HepG2 (cell line): ENCODE measurements around the gene CIAPIN1. TPM values are rescaled to one million over a fixed set of nuclear protein-coding genes. Genes with fewer than 3 reads are reported as not detected.

Source experiments
- ATAC-seq: fragments of 200-7000 bp; cut with Tn5 transposase; 3 replicates; pipeline ENCODE4 v1.9.1; 2020; ENCODE audit warnings: mild to moderate bottlenecking, moderate library complexity
- BruUV-seq: library from RNA; stranded (reverse); fragments of 400-500 nt; replicated peaks from 2 replicates; lab custom pipeline; 2021; lab: Mats Ljungman, UMichigan
- CTCF ChIA-PET: fragments of 300-600 bp; formaldehyde crosslinking; extraction: SDS; loops from one replicate; lab custom pipeline; 2021; ENCODE audit warnings: low total read pairs, inconsistent platforms, low intra/inter-chr PET ratio; lab: Yijun Ruan, JAX
- POLR2A ChIA-PET: fragments of 350-600 bp; sonication (Branson Sonifier 250); formaldehyde crosslinking; loops from one replicate; lab custom pipeline; 2020; ENCODE audit warnings: antibody characterized with exemption, inconsistent platforms; lab: Yijun Ruan, JAX
- DNase-seq: peaks from one replicate; pipeline ENCODE4 v3.0.0-alpha.2; 2015; ENCODE audit warnings: low spot score
- FAIRE-seq: peaks from 3 replicates; lab custom pipeline; 2011; peaks lifted over from hg19 to GRCh38; lab: Jason Lieb, UNC
- H2AFZ ChIP-seq: one replicate; pipeline ENCODE4 v1.6.1; 2011; ENCODE audit warnings: low read length, inconsistent platforms
- H3K27ac ChIP-seq: fragments of 300-600 bp; 3 replicates; pipeline ENCODE4 v1.8.0; 2011; ENCODE audit warnings: mixed run types, mild to moderate bottlenecking, mixed read lengths, low read length, inconsistent platforms; ENCODE audit not compliant: insufficient read depth; ENCODE audit errors: extremely low read length
- H3K27me3 ChIP-seq, 2 experiments: fragments of 200-600 bp in 1 of 2; 2 replicates in 1 of 2; 3 replicates in 1 of 2; pipeline versions ENCODE4 v1.6.0 to v1.8.0; 2011; ENCODE audit warnings: low read length in 2 of 2, mild to moderate bottlenecking in 2 of 2, moderate library complexity in 2 of 2, inconsistent platforms in 1 of 2; ENCODE audit not compliant: insufficient read depth in 2 of 2, control insufficient read depth in 1 of 2
- H3K36me3 ChIP-seq, 2 experiments: fragments of 200-600 bp in 1 of 2; replicated peaks in 1 of 2; 2 replicates in 1 of 2; 3 replicates in 1 of 2; pipeline versions ENCODE4 v1.5.1 to v1.8.0; 2011; ENCODE audit warnings: low read length in 2 of 2, inconsistent platforms in 1 of 2; ENCODE audit not compliant: insufficient read depth in 2 of 2, control insufficient read depth in 1 of 2
- H3K4me1 ChIP-seq: 2 replicates; pipeline ENCODE4 v1.5.1; 2012; ENCODE audit warnings: low read length, inconsistent platforms; ENCODE audit not compliant: insufficient read depth
- H3K4me2 ChIP-seq: 2 replicates; pipeline ENCODE4 v1.6.0; 2011; ENCODE audit warnings: low read depth, low read length, inconsistent platforms
- H3K4me3 ChIP-seq, 3 experiments: fragments of 200-600 bp in 1 of 3; sonication (generic), shearing (Covaris generic) in 1 of 3; replicated peaks in 1 of 3; 2 replicates each; pipeline ENCODE4 v1.5.1; 2011 to 2016; ENCODE audit warnings: low read length in 3 of 3, inconsistent platforms in 2 of 3, low read depth in 2 of 3, mild to moderate bottlenecking in 2 of 3, control low read depth in 1 of 3, mixed read lengths in 1 of 3; ENCODE audit not compliant: insufficient read depth in 1 of 3
- H3K79me2 ChIP-seq: one replicate; pipeline ENCODE4 v1.6.1; 2011; ENCODE audit warnings: low read length, inconsistent platforms; ENCODE audit not compliant: insufficient read depth
- H3K9ac ChIP-seq: 2 replicates; pipeline ENCODE4 v1.6.0; 2011; ENCODE audit warnings: mild to moderate bottlenecking, low read depth, low read length, inconsistent platforms; ENCODE audit not compliant: insufficient read depth
- H3K9me3 ChIP-seq: 2 replicates; pipeline ENCODE4 v1.5.1; 2012; ENCODE audit warnings: mild to moderate bottlenecking, low read length
- H4K20me1 ChIP-seq: 2 replicates; pipeline ENCODE4 v1.6.0; 2011; ENCODE audit warnings: inconsistent platforms, mild to moderate bottlenecking, low read length, moderate library complexity; ENCODE audit not compliant: insufficient read depth
- AGO1 ChIP-seq: fragments of 200-400 bp; formaldehyde crosslinking; IDR thresholded peaks from 2 replicates; pipeline ENCODE4 v1.6.1; 2017; ENCODE audit warnings: mild to moderate bottlenecking, low read depth, low read length, moderate library complexity; ENCODE audit not compliant: poor library complexity, severe bottlenecking
- BCL3 ChIP-seq: sonication (generic); formaldehyde crosslinking; IDR thresholded peaks from 2 replicates; pipeline ENCODE4 v1.5.1; 2020; ENCODE audit warnings: mild to moderate bottlenecking, missing genetic modification reagents, moderate library complexity
- CHD4 ChIP-seq: fragments of 200-600 bp; sonication (generic); IDR thresholded peaks from 2 replicates; pipeline ENCODE4 v1.7.0; 2017; ENCODE audit warnings: mild to moderate bottlenecking, low read length, borderline replicate concordance
- DMTF1 ChIP-seq: sonication (generic); formaldehyde crosslinking; IDR thresholded peaks from 2 replicates; pipeline ENCODE4 v1.4.0; 2020; ENCODE audit warnings: mild to moderate bottlenecking, missing genetic modification reagents
- KDM5A ChIP-seq: fragments of 200-600 bp; sonication (generic); IDR thresholded peaks from 2 replicates; pipeline ENCODE4 v1.7.0; 2018; ENCODE audit warnings: antibody characterized with exemption, mild to moderate bottlenecking, low read length, borderline replicate concordance
- YEATS2 ChIP-seq: sonication (generic); formaldehyde crosslinking; IDR thresholded peaks from 2 replicates; pipeline ENCODE4 v1.4.0; 2020; ENCODE audit warnings: missing genetic modification reagents, borderline replicate concordance
- ZBTB38 ChIP-seq: sonication (generic); formaldehyde crosslinking; IDR thresholded peaks from 2 replicates; pipeline ENCODE4 v1.5.1; 2020; ENCODE audit warnings: mild to moderate bottlenecking, missing genetic modification reagents
- ZNF263 ChIP-seq: sonication (generic); formaldehyde crosslinking; IDR thresholded peaks from 2 replicates; pipeline ENCODE4 v1.4.0; 2020; ENCODE audit warnings: missing genetic modification reagents
- ZNF572 ChIP-seq: sonication (generic); formaldehyde crosslinking; IDR thresholded peaks from 2 replicates; pipeline ENCODE4 v1.5.1; 2020; ENCODE audit warnings: mild to moderate bottlenecking, missing genetic modification reagents
- ZNF619 ChIP-seq: sonication (generic); formaldehyde crosslinking; IDR thresholded peaks from 2 replicates; pipeline ENCODE4 v1.4.0; 2020; ENCODE audit warnings: mild to moderate bottlenecking, missing genetic modification reagents
- ZNF83 ChIP-seq: sonication (generic); formaldehyde crosslinking; IDR thresholded peaks from 2 replicates; pipeline ENCODE4 v1.4.0; 2020; ENCODE audit warnings: missing genetic modification reagents, mild to moderate bottlenecking, borderline replicate concordance
- ZNF839 ChIP-seq: sonication (generic); formaldehyde crosslinking; IDR thresholded peaks from 2 replicates; pipeline ENCODE4 v1.4.0; 2020; ENCODE audit warnings: missing genetic modification reagents, mild to moderate bottlenecking, borderline replicate concordance
- WGBS: methylation state at CpG from one replicate; pipeline ENCODE4 v1.1.6; 2017; ENCODE audit warnings: low lambda C conversion rate; 5-methylcytosine and 5-hydroxymethylcytosine counted together
- in situ Hi-C: cut with HindIII; loops from 2 replicates; pipeline ENCODE4 v1.10.0; 2017; ENCODE audit warnings: low pct_unique_long_range_greater_than_20kb; ENCODE audit not compliant: extremely low pct_ligation_motif_present
- intact Hi-C: fragments of 100-400 bp; cut with micrococcal nuclease; formaldehyde crosslinking; loops from one replicate; pipeline ENCODE4 v1.10.0; 2022; ENCODE audit not compliant: unreplicated experiment
- polyA plus RNA-seq, 8 experiments: library from polyadenylated mRNA; depleted of rRNA in 3 of 8; stranded (reverse) in 7 of 8; unstranded in 1 of 8; fragments of >200 nt; fragmentation: Illumina TruSeq in 4 of 8; extraction: Trizol in 4 of 8; gene quantifications; 2 replicates each; pipeline versions ENCODE4 v1.2.1 to v1.2.3, GENCODE V29; 2011 to 2016; ENCODE audit warnings: low read depth in 4 of 8, missing spikeins in 1 of 8, mixed read lengths in 1 of 8; ENCODE audit not compliant: insufficient read depth in 1 of 8
- total RNA-seq, 5 experiments: library from RNA; depleted of rRNA; stranded (reverse); fragments of >200 nt; fragmentation: Illumina TruSeq; extraction: Trizol; gene quantifications; 2 replicates each; pipeline ENCODE4 v1.2.3, GENCODE V29; 2016; ENCODE audit warnings: low read depth in 1 of 5
- TF ChIP-seq, protein P1 (sequence below): sonication (generic); formaldehyde crosslinking; IDR thresholded peaks from 2 replicates; pipeline ENCODE4 v1.5.0; 2020; ENCODE audit warnings: mild to moderate bottlenecking, missing genetic modification reagents
- TF ChIP-seq, protein P2 (sequence below): sonication (generic); formaldehyde crosslinking; IDR thresholded peaks from 2 replicates; pipeline ENCODE4 v1.5.0; 2020; ENCODE audit warnings: missing genetic modification reagents, mild to moderate bottlenecking, borderline replicate concordance

CIAPIN1 gene
- total and polyA plus RNA-seq, 2 of the 13 experiments (the other 11 are each of a cell fraction or from before 2014, with no cell fraction given) = 69.3 to 89.7 TPM

DNA sequence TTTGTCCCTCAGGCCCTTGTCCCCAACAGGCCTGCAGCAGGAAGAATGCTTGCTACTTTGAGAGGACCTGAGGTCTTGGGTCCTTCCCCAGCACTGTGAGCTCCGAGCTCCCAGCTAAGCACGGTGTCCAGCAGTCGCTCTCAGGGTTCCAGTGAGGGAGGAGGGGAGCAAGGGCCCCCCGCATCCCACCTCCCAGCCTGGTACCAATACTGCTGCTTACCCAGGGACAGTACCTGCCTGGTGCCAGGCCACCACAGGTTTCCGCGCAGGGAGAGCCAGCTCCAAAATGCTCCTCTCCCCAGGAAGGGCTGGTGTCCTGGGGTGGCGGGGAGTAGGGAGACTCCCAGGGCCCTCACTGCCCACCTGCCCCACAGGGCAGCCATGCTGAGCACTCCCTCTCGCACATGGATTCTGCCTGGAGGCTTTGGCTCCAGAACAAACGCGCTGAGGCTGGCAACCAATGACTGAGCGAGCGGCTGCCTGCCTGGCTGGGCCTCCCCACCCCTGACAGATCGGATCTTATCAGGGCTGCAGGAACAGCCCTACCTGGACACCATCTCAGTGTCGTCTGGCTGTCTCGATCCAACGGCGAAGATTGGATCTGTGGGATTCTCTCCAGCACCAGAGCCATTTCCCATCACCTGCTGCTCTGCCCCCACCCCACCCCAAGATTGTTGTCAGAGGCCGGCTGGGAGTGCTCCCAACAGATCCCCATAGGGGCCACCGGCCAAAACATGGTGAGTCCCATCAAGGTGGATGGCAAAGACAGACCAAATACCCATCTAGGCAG lies 36.7 kb upstream of the CIAPIN1 start:
- H3K27ac ChIP-seq = peak overlapping the region; percentile 69
- H3K36me3 ChIP-seq = no peaks in the 10 kb centered on the region
- ATAC-seq (no peak), FAIRE-seq (no peak), DNase-seq (no peak)
- WGBS = 79% methylated on average over 12 of the region's 19 CpGs
- peak overlapping the region in 2 of 3 experiments; percentile 1 to 49; a peak in 1 of 6 replicates for H3K4me3 ChIP-seq
- ChIA-PET CTCF (no interaction called here), POLR2A (interaction anchor here (0.5 to 5.6 kb wide), 14 partner anchors 11 to 140 kb away, joined by 3 to 147 read pairs (median 4); partner anchors contain the start of genes CIAPIN1, COQ9, CX3CL1 and POLR2C)
- intact Hi-C loops = no loop called here
- no peaks in the 10 kb centered on the region for H3K9me3 ChIP-seq
- H3K9ac ChIP-seq = peak overlapping the region; percentile 40
- peak overlapping the region; percentile 94 for H3K4me2 ChIP-seq
- in situ Hi-C loops = no loop called here
- BruUV-seq = no TSS peak
- peaks cover 0 to 6% of the 10 kb centered on the region in 2 experiments; a peak in 1 of 5 replicates for H3K27me3 ChIP-seq
- H3K79me2 ChIP-seq = peaks cover 36% of the 10 kb centered on the region
- peaks cover 84% of the 10 kb centered on the region for H3K4me1 ChIP-seq
- no peaks in the 10 kb centered on the region for H4K20me1 ChIP-seq
- no peak overlapping the region for H2AFZ ChIP-seq
- TF ChIP-seq KDM5A (no peak), ZNF83 (CRISPR knock-in tag) (0 out of 2 replicates have a peak, but pooled peaks have one; percentile 39), DMTF1 (no peak), ZNF263 (CRISPR knock-in tag) (peak; percentile 93), YEATS2 (0 out of 2 replicates have a peak, but pooled peaks have one; percentile 17), AGO1 (peak; percentile 29), BCL3 (0 out of 2 replicates have a peak, but pooled peaks have one; percentile 30), ZNF619 (0 out of 2 replicates have a peak, but pooled peaks have one; percentile 32), CHD4 (no peak), ZNF839 (CRISPR knock-in tag) (0 out of 2 replicates have a peak, but pooled peaks have one; percentile 69), ZBTB38 (CRISPR knock-in tag) (peak; percentile 98), ZNF572 (CRISPR knock-in tag) (0 out of 2 replicates have a peak, but pooled peaks have one; percentile 44)
- TF ChIP-seq, protein P1, sequence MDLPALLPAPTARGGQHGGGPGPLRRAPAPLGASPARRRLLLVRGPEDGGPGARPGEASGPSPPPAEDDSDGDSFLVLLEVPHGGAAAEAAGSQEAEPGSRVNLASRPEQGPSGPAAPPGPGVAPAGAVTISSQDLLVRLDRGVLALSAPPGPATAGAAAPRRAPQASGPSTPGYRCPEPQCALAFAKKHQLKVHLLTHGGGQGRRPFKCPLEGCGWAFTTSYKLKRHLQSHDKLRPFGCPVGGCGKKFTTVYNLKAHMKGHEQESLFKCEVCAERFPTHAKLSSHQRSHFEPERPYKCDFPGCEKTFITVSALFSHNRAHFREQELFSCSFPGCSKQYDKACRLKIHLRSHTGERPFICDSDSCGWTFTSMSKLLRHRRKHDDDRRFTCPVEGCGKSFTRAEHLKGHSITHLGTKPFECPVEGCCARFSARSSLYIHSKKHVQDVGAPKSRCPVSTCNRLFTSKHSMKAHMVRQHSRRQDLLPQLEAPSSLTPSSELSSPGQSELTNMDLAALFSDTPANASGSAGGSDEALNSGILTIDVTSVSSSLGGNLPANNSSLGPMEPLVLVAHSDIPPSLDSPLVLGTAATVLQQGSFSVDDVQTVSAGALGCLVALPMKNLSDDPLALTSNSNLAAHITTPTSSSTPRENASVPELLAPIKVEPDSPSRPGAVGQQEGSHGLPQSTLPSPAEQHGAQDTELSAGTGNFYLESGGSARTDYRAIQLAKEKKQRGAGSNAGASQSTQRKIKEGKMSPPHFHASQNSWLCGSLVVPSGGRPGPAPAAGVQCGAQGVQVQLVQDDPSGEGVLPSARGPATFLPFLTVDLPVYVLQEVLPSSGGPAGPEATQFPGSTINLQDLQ (CRISPR knock-in tag) = no peak
- TF ChIP-seq, protein P2, sequence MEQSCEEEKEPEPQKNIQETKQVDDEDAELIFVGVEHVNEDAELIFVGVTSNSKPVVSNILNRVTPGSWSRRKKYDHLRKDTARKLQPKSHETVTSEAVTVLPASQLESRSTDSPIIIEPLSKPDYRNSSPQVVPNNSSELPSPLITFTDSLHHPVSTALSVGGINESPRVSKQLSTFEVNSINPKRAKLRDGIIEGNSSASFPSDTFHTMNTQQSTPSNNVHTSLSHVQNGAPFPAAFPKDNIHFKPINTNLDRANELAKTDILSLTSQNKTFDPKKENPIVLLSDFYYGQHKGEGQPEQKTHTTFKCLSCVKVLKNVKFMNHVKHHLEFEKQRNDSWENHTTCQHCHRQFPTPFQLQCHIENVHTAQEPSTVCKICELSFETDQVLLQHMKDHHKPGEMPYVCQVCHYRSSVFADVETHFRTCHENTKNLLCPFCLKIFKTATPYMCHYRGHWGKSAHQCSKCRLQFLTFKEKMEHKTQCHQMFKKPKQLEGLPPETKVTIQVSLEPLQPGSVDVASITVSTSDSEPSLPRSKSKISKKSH (CRISPR knock-in tag) = no peak
